GM18951 (cell line): ENCODE results near the gene STX8.

Experiments
- POLR2A ChIP-seq: IDR thresholded peaks from 4 replicates; pipeline ENCODE4 v1.6.1; 2011; ENCODE audit warnings: mild to moderate bottlenecking; ENCODE audit not compliant: insufficient read length, insufficient read depth; ENCODE audit errors: extremely low read depth
- in situ Hi-C: fragments of 300-500 bp; cut with MboI; formaldehyde crosslinking; loops from one replicate; pipeline ENCODE4 v1.12.0; 2022; ENCODE audit warnings: low sequenced_read_pairs, mixed read lengths, inconsistent platforms; ENCODE audit not compliant: unreplicated experiment

The STX8 gene

DNA sequence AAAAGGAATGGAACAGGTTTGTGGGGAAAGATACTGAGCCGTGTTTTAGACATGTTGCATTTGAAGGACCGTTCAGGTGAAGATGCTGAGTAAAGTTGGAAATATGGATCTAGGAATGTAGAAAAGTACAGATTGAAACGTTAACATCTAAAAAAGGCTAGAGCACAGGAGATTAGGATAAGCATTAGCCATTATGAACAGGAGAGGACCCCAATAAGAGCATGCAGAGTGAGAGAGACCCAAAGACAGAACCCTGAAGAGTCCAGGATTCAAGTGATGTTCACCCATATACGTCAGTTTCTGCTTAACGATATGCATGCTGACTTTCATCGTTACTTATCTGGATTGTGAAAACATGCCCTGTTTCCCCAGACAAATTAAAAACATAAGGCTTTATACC lies 140.5 kb downstream of the STX8 start:
- in situ Hi-C loops, result no loop called here
- no peak for TF ChIP-seq POLR2A

- in situ Hi-C loops, result no loop called here
- TF ChIP-seq POLR2A, result no peak
These were observed 141.0 kb downstream of the STX8 start for GRCh38 chr17:9434642-9435057.

GRCh38 chr17:9432934-9433421 lies 142.6 kb downstream of the STX8 start:
- no peak for TF ChIP-seq POLR2A
- in situ Hi-C loops, result no loop called here

DNA sequence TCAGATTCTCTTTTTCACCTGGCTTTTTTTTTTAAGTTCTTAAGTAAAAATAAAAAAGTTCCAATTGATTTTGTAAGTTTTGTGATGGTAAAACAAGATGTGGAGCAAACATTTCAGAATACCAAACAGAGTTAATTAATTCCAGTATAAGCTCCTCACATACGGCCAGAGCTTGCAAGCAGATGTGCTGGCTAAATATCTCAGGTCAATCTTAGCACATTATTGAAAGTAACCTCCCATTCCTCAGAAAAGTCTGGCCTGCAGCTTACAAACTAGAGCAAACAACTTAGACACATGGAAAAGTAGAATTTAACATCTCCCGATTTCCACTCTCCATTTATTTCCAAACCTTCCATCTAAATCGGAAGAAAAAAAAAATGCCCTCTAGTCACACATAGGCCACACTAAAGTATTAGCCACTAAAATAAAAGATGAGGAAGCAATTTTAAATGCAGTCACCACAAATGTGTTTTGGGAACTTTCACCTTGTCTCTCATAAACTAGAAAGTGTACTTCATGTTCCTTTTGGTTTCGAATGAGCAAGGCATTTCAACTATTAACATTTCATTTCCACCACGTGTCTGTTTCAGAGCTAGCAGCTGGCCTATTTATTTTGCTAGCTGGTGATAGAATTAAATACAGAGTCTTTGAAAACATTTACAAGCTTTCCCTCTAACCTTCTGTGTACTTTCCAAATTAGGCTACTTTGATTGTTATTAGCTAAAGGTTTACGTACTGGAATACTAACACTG lies 143.3 kb downstream of the STX8 start:
- in situ Hi-C loops, result no loop called here

GRCh38 chr17:9431620-9432019 lies 144.0 kb downstream of the STX8 start:
- TF ChIP-seq POLR2A, result no peak
- in situ Hi-C loops, result no loop called here

More for the DNA sequence above, 143.3 kb downstream of the STX8 start:
- no peak for TF ChIP-seq POLR2A

DNA sequence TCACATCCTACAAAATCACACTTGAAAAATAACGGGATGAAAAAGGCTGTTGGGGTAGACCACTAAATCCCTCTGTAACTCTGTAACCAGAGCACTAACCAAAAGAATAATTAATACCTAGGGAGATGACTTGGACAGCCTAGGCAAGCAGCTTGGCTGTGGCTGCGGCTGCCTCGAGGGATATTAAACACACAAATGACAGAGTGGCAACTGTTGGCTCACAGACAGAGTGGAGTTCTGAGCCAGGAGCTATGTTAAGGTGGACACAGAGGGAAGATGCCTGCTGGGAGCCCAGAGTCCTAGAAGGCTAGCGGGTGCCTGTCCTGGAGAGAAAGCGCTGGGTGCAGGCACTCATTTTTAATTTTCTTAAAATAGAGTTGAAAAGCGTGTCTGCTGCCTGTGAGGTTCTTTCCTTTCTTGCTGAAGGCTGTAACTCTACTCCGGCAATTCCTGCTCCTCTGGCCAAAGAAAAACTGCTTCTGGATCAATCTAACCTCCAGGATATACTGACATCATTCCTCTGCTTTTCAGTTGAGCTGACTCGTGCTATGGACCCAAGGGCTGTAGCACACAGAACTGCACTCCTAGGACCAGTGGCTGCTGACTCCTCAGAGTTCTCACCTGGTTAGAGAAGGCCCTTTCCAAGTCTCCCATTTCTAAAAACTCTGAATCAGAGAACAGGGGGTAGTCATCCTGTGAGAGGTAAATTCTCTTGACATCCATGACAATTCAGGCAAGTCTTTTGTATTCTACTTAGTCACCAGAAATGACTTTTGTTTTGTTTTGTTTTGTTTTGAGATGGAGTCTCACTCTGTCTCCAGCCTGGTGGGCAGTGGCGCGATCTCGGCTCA lies 147.9 kb downstream of the STX8 start:
- no peak for TF ChIP-seq POLR2A
- in situ Hi-C loops, result no loop called here

DNA sequence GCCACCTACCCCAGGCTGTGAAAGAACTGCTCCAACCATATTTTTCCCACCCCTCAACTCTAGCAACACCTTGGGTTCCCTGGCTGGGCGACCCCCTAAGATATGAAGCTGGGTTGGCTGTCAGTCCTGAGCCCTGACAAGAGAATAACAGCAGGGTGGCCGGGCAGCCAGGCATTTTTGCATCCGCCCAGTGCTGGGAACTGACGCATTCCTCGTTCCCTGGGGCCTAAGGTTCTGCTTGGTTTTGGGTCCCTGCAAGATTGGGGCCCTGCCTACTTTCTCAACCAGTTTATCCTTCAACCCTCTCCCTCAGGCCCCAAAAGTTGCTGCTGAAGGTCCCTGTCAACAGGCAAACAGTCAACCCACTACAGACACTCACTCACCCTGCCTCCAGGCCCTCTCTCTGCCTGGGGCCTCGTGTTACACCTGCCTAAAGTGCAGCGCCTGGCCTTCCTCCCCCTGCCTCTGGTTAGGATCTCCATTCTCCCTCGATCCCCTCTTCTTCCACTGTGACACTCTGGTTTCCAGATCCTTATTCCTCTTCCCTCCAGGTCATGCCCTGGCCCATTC lies 151.5 kb downstream of the STX8 start:
- in situ Hi-C loops, result no loop called here
- no peak for TF ChIP-seq POLR2A

DNA sequence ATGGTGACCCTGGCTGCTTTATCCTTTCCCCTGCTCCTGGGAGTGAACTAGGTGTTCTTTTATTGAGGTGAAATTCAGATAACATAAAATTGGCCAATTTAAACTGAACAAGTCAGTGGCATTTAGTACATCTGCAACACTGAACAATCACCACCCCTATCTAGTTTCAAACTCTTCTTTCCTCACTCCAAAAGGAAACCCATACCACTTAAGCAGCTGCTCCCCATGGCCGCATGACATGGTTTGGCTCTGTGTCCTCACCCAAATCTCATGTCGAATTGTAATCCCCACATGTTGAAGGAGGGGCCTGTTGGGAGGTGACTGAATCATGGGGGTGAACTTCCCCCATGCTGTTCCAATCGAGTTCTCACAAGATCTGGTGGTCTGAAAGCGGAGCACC lies 154.1 kb downstream of the STX8 start:
- in situ Hi-C loops, result no loop called here
- no peak for TF ChIP-seq POLR2A

- TF ChIP-seq POLR2A, result no peak
- in situ Hi-C loops, result no loop called here
These were observed 155.6 kb downstream of the STX8 start for GRCh38 chr17:9419932-9420453.

DNA sequence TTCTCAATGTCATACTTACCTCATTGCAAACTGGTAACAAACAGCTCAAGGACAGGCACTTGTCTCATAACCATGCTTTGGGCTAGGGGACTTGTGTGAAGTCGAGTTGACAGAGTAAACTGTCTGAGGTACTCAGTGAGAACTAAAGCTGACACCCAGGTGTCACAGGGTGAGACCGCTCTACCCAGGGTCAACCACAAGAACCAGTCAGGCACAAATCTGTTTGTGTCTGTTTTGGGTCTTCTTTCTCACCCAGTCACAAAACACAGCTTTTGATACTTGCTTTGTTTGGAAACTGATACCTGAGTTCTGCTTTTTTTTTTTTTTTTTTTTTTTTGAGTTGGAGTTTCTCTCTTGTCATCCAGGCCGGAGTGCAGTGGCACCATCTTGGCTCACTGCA lies 161.1 kb downstream of the STX8 start:
- in situ Hi-C loops, result no loop called here
- no peak for TF ChIP-seq POLR2A

GRCh38 chr17:9410737-9411136 lies 164.9 kb downstream of the STX8 start:
- no peak for TF ChIP-seq POLR2A
- in situ Hi-C loops, result no loop called here

DNA sequence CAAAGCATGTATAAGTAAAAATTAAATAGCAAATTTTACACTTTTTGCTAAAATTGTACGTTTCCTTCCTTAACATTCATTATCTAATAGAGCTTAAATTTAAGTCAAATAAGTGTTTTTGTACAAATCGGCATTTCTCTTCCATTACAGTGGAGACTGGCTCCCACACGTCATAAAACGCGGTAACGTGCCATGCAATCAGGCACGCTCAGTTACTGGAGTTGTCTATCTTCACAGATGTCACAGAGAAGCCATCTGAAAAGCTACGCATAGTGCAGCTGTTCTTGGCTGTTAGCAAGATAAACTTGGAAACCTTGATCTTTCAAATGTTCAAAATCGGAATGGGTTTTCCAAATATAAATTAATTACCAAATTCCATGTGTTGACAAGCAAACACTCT lies 165.3 kb downstream of the STX8 start:
- TF ChIP-seq POLR2A, result no peak
- in situ Hi-C loops, result no loop called here

- TF ChIP-seq POLR2A, result no peak
- in situ Hi-C loops, result no loop called here
These were observed 165.7 kb downstream of the STX8 start for GRCh38 chr17:9409878-9410277.
